GM21423 (cell line): ENCODE results near the gene RGS11.

Experiments used
- ATAC-seq: cut with Tn5 transposase; IDR thresholded peaks from one replicate; pipeline ENCODE4 v1.9.1; 2021; ENCODE audit warnings: mild to moderate bottlenecking, moderate library complexity; ENCODE audit not compliant: unreplicated experiment

RGS11 gene

DNA sequence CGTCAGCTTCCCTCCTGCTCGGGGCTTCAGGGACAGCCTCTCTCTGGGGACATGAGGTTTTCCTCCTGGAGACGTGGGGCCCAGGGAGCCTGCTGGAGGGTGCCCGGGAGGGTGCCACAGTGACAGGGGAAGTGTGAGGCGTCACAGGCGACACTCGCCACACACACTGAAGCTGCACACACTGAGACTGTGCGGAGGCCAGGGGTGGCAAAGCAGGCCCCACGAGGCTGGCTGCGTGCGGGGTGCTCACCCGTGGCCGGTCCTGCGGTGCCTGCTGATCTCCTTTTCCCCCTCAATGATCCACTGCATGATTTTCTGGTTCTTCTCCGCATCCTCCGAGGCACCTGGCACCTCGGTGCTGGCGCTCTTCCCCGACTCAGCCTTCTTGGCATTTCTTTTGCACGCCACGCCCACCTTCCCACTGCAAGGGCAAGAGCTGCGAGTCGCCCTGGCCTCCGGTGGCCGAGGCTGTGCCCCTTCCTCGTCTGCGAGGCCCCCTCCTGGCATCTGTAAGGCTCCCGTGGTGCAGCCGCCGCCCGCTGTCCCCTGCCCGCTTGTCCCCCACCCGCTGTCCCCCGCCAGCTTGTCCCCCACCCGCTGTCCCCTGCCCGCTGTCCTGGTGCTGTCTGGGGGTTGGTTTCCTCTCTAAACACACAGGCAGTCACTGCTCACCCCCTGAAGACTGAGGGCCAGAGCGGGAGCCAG is 21.2 kb upstream of the RGS11 start:
- ATAC-seq = no peak

DNA sequence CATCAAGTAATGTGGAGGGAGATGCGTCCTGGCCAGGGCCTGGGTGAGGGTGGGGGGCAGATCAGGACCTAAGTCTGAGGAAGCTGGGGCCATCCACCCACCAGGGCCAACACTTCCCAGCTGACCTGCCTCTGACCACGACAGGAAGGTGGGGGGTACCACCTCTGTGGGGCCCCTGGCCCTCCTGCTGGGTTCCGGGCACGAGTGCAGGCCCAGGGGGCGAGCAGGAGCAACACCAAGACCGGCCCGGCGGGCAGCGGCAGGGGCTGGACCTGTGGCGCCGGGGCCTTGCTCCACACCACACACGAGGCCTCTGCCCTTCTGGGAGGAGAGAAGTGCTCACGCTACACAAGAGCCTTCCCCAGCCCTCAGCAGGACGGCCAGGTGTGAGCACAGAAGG is 20.5 kb upstream of the RGS11 start:
- ATAC-seq = no peak

DNA sequence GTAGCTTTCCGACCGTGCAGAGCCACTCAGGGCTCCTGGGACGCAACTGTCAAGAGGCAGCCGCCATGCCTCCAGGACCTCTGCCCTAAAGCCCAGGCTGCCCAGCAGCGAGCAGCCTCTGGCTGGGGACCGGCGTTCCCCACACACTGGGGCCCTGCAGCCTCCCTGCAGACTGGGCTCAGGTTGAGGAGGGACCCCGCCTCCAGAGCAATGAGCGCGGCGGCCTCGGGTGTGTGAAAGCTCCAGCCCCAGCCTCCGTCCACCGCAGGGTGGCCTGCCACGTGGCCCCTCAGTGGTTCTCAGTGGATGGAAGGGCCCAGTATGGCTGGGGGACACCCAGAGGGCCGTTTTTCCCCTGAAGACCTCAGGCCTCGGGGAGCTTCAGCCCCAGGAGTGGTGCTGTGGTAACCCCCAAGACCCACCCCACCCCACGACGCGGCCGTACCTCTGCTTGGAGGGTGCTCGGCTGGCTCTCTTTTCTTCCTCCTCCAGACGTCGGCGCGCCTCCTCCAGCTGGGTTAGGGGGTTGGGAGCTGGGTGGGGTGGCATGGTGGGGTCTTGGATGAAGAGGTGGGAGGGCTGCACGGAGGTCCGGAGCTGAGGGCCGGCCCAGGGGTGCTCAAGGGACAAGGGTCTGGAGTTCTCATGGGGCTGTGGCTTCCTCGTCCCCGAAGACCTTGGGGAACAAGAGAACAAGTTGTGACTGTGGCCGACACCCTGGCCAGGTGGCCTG is 17.5 kb upstream of the RGS11 start:
- no peak for ATAC-seq

DNA sequence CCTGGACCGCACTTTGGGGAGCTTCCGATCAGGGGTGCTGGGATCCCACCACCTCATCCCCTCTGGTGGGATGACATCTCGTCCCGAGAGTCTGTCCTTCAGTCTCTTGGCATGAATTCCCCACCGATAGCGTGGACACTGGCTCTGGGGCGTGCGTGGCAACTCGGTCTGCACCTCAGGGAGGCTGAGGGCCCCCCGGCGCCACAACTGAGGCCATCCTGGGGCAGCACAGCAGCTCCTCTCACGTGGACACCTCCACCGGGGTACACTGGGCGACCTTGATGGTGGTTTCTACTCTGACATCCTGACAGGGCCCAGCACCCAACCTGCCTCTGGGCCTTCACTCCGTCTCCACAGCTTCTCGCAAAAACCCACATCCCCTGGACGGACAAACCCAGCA is 15.8 kb upstream of the RGS11 start:
- ATAC-seq = no peak

DNA sequence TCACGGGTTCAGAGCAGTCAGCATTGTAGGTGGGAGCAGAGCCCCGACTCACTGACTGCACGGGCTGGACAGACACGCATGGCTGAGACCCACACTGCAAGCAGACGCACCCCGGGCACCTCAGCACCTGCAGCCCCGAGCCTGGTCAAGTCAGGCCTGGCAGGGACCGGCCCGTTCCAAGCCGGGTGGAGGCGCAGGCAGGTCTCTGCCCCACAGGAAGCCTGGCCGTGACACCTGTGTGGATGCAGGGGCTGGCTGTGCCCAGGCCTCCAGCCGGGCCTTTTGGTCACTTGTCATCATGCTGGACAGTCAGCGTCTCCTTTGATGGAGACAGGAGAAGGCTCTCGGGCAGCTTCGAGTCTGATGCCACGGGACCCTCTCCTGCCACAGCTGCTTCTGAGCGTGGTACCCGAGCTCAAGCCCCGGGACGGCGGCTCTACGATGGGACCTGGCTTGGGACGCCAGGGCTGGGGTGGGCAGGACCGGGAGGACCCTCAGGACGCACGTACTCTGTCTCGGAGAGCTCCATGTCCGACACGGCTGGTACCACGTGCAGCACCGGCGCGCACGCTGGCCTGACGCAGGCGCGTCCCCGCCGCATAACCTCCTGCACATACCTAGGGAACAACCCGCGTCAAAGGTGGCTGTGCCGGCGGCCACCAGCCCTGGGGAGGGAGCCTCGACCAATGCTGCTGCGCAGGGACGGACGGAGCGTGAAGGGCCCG is 15.1 kb upstream of the RGS11 start:
- ATAC-seq = no peak

DNA sequence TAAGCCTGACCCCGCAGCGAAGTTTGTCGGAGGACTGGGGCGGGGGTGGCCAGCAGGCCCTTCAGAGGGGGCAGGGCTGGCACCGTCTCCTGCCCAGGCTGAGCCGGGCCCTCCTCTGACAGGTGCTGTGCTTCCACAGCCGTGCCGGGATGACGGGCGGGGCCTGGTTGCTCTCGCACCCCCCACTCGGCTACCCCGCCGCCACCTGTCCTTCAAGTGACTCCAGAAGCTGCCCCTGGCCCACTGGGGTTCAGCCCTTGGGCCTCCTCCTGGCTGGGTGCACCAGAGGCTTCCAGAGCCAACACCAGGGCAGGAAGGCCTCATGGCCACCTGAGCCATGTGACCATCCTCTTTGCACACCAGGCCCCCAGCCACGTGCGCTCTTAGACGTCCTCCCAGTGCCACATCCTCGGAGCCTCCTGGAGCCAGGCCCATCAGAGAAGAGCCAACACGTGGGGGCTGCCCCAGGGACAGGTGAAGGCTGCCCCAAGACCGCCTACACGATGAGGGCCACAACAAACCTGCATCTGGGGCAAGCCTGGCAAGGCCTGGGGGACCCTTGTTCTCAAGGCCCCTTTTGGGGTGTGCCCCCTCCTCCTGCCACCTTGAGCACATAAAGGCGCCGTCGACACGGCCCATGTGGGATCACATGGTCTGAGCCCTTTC is 14.4 kb upstream of the RGS11 start:
- ATAC-seq = no peak

DNA sequence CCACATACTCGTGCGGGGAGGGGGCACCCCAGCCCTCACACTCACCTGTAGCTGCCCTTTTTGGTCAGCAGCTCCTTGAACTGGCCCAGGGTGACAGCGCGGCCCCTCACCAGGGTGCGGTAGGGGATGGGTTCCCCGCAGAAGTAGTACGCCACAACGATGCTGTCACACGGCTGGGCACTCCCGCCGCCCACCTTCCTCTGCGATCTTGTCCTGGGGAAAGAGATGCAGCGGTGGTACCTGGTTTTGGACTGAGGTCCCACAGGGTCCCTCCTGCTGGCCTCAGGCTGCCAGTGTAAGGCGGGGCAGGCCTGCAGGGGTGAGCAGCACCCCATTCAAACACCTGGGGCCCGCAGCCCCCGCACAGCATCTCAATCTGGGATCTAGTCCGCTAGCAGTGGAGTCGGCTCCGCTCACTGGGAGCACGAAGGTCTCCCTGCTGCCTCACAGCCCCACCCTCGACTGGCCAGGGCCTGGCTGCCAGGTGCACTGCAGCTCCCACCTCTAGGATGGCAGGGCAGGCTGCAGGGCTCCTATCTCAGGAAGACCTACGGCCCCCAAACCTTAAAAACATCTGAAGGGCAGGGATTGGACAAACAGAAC is 13.8 kb upstream of the RGS11 start:
- ATAC-seq = no peak

DNA sequence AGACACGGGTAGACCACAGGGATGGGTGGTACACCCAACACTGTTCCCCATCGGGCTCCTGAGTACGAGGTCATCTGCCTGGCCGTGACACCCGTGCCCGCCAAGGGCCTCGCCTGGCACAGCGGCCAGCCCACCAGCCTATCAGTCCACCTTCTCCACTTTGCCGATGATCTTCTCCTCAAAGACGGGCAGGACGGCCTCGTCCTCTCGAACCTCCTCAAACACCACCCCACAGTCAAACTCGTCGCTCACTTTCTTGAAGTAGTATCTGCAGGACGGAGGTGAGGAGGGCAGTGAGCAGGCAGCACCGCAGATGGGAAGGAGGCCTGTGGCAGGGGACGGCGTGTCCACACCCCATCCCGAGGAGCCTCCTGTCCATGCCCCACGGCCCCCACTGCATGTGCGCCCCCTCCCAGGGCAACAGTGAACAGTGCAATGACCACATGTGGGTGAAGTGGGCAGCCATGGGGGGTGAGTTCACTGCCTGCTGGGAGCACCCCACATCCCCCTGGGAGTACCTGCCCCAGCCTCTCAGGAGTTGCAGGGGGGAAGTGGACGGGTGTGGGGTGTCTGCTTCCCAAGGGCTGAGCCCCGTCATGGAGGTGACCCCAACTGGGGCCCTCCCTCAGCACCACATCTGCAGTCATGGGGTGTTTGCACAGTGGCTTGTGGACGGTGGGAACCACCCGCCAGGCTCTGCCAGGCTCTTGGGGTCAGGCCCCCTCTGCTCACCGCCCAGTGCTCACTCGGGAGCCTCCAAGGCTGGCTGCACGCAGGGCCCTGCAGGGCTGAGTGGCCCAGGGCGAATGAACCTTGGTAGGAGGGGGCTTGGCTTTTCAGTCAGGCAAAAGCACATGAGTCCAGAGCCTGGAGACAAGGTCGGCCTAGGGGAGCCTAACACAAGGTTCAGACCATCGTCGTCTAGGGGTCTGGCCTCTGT is 12.5 kb upstream of the RGS11 start:
- no peak for ATAC-seq

DNA sequence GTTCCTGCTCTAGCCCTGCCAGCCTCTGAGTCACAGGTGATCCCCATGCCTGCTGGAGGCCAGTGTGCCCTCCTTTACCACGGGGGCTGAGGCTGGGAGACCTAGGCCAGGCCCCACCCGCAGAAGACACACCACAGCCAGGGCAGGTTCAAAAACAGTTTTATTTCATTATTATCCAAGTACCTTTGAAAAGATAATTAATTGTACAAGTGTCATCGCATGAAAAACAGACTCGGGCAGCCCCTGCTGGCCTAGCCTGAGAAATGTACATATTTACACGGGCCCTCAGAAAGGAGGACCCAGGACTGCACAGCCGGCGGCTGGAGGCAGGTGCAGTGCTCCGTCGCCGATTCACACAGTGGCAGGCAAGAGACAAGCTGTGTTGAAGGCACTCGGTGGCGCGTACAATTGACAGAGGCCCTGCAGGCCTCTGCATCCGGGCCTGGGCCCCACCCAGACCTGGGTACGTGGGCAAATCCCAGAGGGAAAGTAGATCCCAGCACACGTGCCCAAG is 11.6 kb upstream of the RGS11 start:
- no peak for ATAC-seq

DNA sequence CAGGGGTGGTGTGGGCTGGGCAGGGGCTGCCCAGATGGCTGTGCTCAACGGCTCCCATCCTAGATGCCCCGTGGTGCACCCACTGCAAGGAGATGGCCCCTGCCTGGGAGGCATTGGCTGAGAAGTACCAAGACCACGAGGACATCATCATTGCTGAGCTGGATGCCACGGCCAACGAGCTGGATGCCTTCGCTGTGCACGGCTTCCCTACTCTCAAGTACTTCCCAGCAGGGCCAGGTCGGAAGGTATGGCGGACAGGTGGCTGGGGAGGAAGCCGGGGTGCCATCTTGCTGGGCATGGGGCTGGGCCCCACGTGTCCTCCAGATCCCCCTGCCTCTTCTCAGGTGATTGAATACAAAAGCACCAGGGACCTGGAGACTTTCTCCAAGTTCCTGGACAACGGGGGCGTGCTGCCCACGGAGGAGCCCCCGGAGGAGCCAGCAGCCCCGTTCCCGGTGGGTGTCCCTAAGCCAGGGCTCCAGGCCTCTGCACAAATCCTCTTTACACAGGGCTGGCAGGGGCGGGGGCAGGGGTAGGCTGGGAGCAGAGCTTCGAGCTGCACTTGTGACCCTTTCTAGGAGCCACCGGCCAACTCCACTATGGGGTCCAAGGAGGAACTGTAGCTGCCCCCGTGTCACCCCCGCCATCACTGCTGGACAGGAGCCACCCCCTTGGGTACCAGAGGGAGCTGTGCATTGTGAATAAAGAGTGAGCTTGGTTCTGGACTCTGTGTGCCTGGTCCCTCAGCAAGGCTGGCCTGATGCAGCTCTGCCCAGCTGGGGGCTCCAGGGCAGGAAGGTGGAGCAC is 10.9 kb upstream of the RGS11 start:
- no peak for ATAC-seq

DNA sequence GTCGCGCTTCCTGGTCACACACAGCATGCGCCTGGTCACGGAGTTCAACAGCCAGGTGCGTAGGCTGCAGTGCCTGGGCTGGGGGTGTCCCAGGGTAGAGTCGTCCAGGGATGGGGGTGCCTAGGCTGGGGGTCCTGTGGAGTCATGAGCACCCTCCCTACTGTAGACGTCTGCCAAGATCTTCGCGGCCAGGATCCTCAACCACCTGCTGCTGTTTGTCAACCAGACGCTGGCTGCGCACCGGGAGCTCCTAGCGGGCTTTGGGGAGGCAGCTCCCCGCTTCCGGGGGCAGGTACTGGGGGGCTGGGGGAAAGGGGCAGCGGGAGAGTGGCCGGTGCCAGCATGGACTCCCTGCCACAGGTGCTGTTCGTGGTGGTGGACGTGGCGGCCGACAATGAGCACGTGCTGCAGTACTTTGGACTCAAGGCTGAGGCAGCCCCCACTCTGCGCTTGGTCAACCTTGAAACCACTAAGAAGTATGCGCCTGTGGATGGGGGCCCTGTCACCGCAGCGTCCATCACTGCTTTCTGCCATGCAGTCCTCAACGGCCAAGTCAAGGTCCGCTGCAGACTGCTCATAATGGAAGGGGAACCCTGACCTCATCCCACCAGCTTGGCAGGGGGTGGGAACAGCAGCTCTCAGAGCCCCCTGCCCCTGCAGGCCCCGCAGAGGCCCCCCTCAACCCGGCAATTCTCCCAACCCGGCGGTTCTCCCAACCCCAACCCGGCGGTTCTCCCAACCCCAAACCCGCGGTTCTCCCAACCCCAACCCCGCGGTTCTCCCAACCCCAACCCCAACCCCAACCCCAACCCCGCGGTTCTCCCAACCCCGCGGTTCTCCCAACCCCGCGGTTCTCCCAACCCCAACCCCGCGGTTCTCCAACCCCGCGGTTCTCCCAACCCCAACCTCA is 9.7 kb upstream of the RGS11 start:
- no peak for ATAC-seq

DNA sequence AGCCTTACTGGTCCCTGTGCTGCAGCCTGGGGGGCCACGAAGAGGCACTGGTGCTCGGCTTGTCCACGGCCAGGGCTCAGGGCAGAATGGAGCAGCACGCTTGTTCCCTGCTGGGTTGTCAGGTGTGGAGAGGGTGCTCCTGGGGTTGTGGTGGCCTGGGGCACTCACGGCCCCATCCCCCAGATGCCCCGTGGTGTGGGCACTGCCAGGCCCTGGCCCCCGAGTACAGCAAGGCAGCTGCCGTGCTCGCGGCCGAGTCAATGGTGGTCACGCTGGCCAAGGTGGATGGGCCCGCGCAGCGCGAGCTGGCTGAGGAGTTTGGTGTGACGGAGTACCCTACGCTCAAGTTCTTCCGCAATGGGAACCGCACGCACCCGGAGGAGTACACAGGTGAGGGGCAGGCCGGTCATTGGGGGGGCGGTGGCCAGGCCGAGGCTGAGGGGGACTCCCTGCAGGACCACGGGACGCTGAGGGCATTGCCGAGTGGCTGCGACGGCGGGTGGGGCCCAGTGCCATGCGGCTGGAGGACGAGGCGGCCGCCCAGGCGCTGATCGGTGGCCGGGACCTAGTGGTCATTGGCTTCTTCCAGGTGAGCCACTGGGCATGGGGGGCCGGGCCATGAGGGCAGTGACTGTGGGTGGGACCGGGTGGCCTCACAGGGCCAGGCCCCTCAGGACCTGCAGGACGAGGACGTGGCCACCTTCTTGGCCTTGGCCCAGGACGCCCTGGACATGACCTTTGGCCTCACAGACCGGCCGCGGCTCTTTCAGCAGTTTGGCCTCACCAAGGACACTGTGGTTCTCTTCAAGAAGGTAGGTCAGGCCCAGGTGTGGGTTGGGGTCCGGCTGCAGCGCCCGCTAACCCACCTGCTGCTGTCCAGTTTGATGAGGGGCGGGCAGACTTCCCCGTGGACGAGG is 8.7 kb upstream of the RGS11 start:
- ATAC-seq = no peak

DNA sequence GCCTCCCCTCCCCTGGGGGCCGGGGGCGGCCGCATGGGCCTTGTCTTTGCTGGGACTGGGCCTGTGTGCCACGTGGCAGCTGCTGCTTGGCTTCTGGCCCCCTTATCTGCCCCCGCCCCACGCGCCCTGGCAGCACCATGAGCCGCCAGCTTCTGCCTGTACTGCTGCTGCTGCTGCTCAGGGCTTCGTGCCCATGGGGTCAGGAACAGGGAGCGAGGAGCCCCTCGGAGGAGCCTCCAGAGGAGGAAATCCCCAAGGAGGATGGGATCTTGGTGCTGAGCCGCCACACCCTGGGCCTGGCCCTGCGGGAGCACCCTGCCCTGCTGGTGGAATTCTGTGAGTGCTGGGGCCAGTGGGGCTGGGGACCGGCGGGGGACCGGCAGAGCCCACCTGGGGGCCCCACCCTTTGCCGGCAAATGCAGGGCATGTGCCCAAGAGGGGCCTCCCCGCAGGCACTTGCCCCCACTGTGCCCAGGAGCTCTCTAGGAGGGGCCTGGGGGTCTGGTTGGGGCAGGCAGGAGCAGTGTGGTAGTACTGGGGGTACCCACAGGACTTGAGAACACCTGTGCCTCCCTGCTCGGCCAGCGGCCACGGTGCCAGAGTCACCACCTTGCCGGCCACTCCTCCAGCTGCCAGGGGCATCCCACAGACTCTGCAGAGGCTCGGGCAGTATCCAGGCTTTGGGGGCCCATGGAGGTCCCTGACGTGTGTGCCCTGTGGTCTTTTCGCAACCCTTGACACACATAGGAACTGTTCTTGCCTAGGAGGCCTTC is 7.5 kb upstream of the RGS11 start, which contains the start of gene PDIA2:
TSS of gene PDIA2 (plus strand) at position 132 of the 773 bp plus-strand sequence. CDS start at position 138, 6 bp downstream.
- no peak for ATAC-seq

DNA sequence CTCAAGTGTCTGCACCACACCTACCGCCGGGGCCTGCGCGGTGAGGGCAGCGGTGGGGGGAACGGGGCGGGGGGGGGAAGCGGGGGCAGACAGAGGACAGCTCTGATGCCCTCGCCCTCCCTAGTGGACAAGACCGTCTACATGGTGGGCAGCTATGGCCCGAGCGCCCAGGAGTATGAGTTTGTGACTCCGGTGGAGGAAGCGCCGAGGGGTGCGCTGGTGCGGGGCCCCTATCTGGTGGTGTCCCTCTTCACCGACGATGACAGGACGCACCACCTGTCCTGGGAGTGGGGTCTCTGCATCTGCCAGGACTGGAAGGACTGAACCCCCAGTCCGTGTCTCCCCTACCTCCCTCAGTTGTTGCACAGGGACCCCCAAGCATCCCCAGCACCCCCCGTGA is 6.7 kb upstream of the RGS11 start:
- ATAC-seq = no peak

DNA sequence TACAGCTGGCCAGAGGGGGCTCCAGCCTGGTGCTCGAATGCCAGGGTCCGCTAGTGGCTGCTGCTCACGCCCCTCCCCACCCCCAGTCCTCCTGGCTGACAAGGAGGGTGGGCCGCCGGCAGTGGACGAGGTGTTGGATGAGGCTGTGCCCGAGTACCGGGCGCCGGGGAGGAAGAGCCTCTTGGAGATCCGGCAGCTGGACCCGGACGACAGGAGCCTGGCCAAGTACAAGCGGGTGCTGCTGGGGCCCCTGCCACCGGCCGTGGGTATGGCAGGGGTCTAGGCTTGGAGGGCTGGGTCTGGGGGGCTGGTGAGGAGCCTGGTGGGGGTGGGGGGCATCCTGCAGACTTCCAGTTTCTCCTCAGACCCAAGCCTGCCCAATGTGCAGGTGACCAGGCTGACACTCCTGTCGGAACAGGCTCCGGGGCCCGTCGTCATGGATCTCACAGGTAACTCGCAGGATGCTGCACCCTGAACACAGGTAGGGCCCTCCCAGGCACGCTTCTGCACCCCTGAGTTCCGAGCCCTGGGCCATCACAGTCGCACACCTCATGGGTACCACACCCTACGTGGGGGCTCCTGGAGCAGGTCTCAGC is 6.0 kb upstream of the RGS11 start:
- no peak for ATAC-seq
